Central memory CD4-positive, alpha-beta T cell (primary cell): ENCODE measurements around the gene CBLC.
"Not testable (repeated sequence)": the region's sequence is repeated elsewhere in the genome, so short reads cannot be mapped to it uniquely, and the experiment has no call there.

ENCODE experiments used
- DNase-seq: peaks from one replicate; pipeline ENCODE4 v3.0.0; 2022

CBLC gene

GRCh38 chr19:44765949-44766335 lies 11.7 kb upstream of the CBLC start:
- DNase-seq = no peak

DNA sequence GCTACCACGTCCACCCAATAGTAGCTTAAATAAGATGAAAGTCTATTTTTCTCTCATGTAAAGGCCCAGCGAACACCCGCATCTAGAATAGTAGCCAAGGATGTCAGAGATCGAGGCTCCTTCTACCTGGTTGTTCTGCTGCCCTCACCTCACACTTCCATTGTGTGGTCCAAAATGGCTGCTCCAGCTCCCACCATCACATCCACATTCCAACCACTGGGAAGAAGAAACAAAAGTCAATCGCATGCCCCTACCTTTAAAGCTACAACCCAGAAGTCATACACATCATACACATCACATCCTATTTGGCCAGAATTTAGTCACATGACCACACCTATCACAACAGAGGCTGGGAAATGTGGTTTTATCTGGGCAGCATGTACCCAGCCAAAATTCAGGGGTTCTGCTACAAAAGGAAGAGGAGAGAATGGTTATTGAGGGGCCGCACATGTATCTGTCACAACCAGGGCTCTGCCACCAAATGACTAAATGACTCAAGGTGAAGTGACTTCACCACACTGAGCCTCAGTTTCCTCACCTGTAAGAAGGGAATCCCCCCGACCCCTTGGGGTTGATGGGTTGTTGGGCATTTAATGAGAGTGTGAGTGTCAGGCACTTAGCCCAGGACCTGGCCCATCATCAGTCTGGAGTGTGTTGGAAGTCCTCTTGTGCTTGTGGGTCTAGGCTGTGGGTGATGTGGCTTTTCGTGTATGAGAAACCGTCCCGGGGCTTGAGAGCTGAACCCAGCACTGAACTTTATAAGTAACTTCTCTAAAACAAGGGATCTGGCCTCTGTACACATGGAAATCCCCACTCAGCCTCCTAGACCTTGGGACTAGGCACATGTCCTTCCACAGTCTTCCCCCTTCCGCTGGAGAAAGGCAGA lies 10.2 kb upstream of the CBLC start:
- DNase-seq = no peak

DNA sequence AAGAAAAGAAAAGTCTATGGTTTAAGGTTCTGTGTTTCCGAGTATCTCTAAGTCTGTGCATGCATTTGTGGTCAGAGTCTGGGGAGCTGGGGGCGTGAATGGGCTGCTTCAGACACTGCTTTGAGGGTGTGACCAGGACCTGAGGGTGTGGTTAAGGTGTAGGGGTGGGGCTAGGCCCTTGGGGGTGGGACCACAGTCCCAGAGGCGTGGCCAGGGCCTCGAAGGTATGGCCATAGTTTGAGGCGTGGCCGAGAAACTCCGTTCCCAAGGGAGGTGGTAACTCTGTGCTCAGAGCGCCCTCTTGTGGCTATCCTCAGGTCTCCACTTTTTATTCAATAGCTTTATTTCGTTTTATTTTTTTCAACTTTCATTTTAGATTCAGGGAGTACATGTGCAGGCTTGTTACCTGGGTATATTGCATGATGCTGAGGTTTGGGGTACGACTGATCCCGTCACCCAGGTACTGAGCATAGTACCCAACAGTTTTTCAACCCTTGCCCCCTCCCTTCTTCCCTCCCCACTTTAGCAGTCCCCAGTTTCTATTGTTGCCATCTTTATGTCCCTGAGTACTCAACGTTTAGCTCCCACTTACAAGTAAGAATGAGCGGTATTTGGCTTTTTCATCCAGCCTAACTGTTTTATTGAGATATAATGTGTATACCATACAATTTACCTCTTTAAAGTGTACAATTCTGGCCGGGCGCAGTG lies 7.0 kb upstream of the CBLC start:
- DNase-seq = peak; percentile 96

DNA sequence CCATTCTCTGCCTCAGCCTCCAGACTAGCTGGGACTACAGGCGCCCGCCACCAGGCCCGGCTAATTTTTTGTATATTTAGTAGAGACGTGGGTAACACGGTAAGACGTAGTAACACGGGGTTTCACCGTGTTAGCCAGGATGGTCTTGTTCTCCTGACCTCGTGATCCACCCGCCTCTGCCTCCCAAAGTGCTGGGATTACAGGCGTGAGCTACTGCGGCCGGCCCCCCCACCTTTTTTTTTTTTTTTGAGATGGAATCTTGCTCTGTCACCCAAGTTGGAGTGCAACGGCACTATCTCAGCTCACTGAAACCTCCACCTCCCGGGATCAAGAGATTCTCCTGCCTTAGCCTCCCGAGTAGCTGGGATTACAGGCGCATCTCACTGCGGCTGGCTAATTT lies 5.5 kb upstream of the CBLC start:
- DNase-seq = not testable (repeated sequence)

DNA sequence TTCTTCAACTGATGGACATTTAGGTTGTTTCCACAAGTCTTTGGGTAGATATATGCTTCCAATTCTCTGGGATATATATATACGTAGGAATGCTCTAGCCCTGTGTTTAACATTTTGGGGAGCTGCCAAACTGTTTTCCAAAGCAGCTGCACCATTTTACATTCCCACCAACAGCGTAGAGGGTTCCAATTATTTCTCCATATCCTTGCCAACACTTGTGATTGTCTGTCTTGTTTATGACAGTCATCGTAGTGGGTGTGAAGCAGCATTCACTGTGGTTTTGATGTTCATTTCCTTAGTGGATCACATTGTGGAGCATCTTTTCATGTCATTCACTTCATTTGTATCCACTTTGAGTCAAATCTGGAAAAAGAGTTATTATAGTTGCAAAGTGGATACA lies 4.7 kb upstream of the CBLC start:
- DNase-seq = no peak

- no peak for DNase-seq
Measured at GRCh38 chr19:44775676-44776240, 1.9 kb upstream of the CBLC start.

GRCh38 chr19:44776402-44777096 lies 1.1 kb upstream of the CBLC start:
- no peak for DNase-seq

DNA sequence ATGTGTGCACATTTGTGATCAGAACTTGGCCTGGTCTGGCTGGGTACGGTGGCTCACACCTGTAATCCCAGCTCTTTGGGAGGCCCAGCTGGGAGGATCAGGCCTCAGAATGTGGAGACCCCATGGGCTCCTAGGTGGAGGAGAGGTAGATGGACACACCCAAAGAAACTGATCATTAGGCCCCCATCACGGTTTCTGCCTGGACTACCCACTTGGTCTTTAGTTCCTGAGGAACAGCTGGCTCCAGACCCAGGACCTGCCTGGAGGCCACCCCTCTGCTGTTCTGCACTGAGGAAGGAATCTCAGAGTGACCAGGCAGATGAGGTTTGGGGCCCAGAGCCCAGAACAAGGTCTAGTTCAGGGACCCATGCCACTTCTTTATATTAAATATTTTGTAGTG lies 1.5 kb downstream of the CBLC start:
- DNase-seq = no peak

- not testable (repeated sequence) for DNase-seq
Measured at GRCh38 chr19:44781694-44782093, 4.0 kb downstream of the CBLC start.

GRCh38 chr19:44782729-44783128 lies 5.0 kb downstream of the CBLC start:
- no peak for DNase-seq

- DNase-seq = no peak
Measured at GRCh38 chr19:44783545-44783944, 5.9 kb downstream of the CBLC start.

GRCh38 chr19:44785271-44785670 lies 7.6 kb downstream of the CBLC start:
- DNase-seq = no peak

- no peak for DNase-seq
Measured at GRCh38 chr19:44785993-44786392, 8.3 kb downstream of the CBLC start.

GRCh38 chr19:44788971-44789370 lies 11.3 kb downstream of the CBLC start:
- DNase-seq = no peak

- DNase-seq = no peak
Measured at GRCh38 chr19:44789943-44790483, 12.3 kb downstream of the CBLC start.

- no peak for DNase-seq
Measured at GRCh38 chr19:44792281-44792680, 14.6 kb downstream of the CBLC start.

DNA sequence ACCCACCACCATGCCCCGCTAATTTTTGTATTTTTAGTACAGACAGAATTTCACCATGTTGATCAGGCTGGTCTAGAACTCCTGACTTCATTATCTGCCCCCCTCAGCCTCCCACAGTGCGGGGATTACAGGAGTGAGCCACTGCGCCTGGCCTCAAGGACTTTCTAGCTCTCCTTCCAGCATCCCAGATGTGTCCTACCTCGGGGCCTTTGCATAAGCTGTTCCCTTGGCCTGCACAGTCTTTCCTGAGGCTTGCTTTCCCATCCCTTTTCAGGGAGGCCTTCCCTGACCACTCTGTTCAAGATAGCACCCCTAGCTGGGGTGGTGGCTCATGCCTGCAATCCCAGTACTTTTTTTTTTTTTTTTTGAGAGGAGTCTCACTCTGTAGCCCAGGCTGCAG lies 16.9 kb downstream of the CBLC start:
- DNase-seq = no peak

GRCh38 chr19:44795398-44795987 lies 17.8 kb downstream of the CBLC start:
- DNase-seq = no peak

- DNase-seq = no peak
Measured at GRCh38 chr19:44796701-44797115, 19.0 kb downstream of the CBLC start.

DNA sequence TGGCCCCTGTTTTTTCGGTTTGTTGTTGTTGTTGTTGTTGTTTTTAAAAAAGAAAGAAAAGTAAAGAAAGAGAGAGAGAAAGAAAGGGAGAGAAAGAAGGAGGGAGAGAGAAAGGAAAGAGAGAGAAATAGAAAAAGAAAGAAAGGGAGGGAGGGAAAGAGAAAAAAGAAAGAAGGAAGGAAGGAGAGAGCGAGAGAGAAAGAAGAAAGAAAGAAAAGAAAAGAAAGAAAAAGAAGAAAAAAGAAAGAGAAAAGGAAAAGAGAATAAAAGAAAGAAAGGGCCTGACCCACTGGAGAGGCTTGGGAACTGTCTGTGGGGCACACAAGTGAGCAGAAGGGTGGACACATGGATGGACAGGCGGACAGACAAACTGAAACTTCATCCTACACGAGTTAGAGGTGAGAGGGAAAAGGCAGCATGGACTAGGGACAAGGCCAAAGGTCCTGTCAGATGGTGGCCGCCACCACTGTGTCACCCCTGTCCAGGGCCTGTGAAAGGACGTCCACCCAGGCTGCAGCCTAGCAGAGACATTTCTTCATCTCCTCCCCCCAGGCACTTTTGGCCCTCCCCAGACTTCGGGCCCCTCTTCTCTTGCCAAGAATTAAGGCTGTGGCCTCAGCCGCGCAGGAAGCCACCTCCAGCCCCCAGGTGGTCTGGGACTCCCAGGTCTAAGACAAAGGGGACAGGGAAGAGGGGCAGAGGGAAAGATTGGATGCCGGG lies 22.1 kb downstream of the CBLC start:
- DNase-seq = no peak

GRCh38 chr19:44800461-44800860 lies 22.8 kb downstream of the CBLC start:
- peak; percentile 70 for DNase-seq
